GM18505 (cell line): ENCODE measurements around the gene PTPRT.

Experiments
- ATAC-seq: cut with Tn5 transposase; IDR thresholded peaks from one replicate; pipeline ENCODE4 v1.9.1; 2021; ENCODE audit not compliant: unreplicated experiment
- POLR2A ChIP-seq: IDR thresholded peaks from 4 replicates; pipeline ENCODE4 v1.6.1; 2011; ENCODE audit warnings: borderline replicate concordance; ENCODE audit not compliant: insufficient read depth, insufficient read length; ENCODE audit errors: extremely low read depth

The PTPRT gene

GRCh38 chr20:42125426-42125825, 1064.3 kb downstream of the PTPRT start:
- TF ChIP-seq POLR2A: no peak
- ATAC-seq: no peak

- no peak for ATAC-seq
- no peak for TF ChIP-seq POLR2A
Observed at GRCh38 chr20:42123981-42124473, 1065.7 kb downstream of the PTPRT start.

- no peak for TF ChIP-seq POLR2A
- ATAC-seq: no peak
Observed at GRCh38 chr20:42118409-42119125, 1071.1 kb downstream of the PTPRT start.

GRCh38 chr20:42118001-42118400, 1071.7 kb downstream of the PTPRT start:
- no peak for TF ChIP-seq POLR2A

GRCh38 chr20:42113236-42113635, 1076.5 kb downstream of the PTPRT start:
- TF ChIP-seq POLR2A: no peak
- ATAC-seq: no peak

More at GRCh38 chr20:42118001-42118400, 1071.7 kb downstream of the PTPRT start:
- no peak for ATAC-seq

- TF ChIP-seq POLR2A: no peak
- ATAC-seq: no peak
Observed at GRCh38 chr20:42112161-42112560, 1077.5 kb downstream of the PTPRT start.

GRCh38 chr20:42111349-42111748, 1078.4 kb downstream of the PTPRT start:
- no peak for ATAC-seq
- no peak for TF ChIP-seq POLR2A

- ATAC-seq: no peak
Observed at GRCh38 chr20:42110301-42110700, 1079.4 kb downstream of the PTPRT start.

GRCh38 chr20:42102000-42102399, 1087.7 kb downstream of the PTPRT start:
- no peak for TF ChIP-seq POLR2A
- ATAC-seq: no peak

More at GRCh38 chr20:42110301-42110700, 1079.4 kb downstream of the PTPRT start:
- TF ChIP-seq POLR2A: no peak

- no peak for ATAC-seq
- TF ChIP-seq POLR2A: no peak
Observed at GRCh38 chr20:42100137-42100704, 1089.5 kb downstream of the PTPRT start.

GRCh38 chr20:42099101-42099500, 1090.6 kb downstream of the PTPRT start:
- no peak for TF ChIP-seq POLR2A
- no peak for ATAC-seq

- no peak for ATAC-seq
- TF ChIP-seq POLR2A: no peak
Observed at GRCh38 chr20:42098418-42098817, 1091.3 kb downstream of the PTPRT start.

GRCh38 chr20:42097741-42098140, 1092.0 kb downstream of the PTPRT start:
- no peak for TF ChIP-seq POLR2A
- ATAC-seq: no peak

- no peak for ATAC-seq
- TF ChIP-seq POLR2A: no peak
Observed at GRCh38 chr20:42095221-42095620, 1094.5 kb downstream of the PTPRT start.
